HCT116 (cell line): ENCODE results near the gene PCMTD2. TPM values are rescaled to one million over a fixed set of nuclear protein-coding genes. Genes with fewer than 3 reads are reported as not detected.

Experiments
- ATAC-seq: fragments of 200-7000 bp; cut with Tn5 transposase; 2 replicates; pipeline ENCODE4 v1.9.1; 2020; ENCODE audit warnings: mild to moderate bottlenecking, moderate library complexity
- BruUV-seq: library from RNA; stranded (reverse); fragments of 400-500 nt; replicated peaks from 2 replicates; lab custom pipeline; 2021; lab: Mats Ljungman, UMichigan
- CTCF ChIA-PET: fragments of 300-600 bp; sonication (Branson Sonifier 250); formaldehyde crosslinking; loops from one replicate; lab custom pipeline; 2021; ENCODE audit warnings: antibody characterized with exemption; lab: Charles Lee
- POLR2A ChIA-PET: fragments of 300-600, 350-600 bp; sonication (Branson Sonifier 250); formaldehyde crosslinking; loops from one replicate; lab custom pipeline; 2021; ENCODE audit warnings: antibody characterized with exemption; lab: Charles Lee
- RAD21 ChIA-PET, 2 experiments: fragments of 300-600 bp; sonication (Branson Sonifier 250); formaldehyde crosslinking; loops; one replicate each; lab custom pipeline; 2023; ENCODE audit warnings: low total read pairs in 2 of 2; ENCODE audit not compliant: uncharacterized antibody in 2 of 2, unreplicated experiment in 2 of 2, low non-redundant PET in 1 of 2; lab: Charles Lee
- DNase-seq: peaks from one replicate; pipeline ENCODE4 v3.0.0-alpha.2; 2010; ENCODE audit warnings: low read depth, low spot score
- H2AFZ ChIP-seq: fragments of 200-600 bp; shearing (Covaris generic), sonication (generic); 2 replicates; pipeline ENCODE4 v1.6.1; 2017; ENCODE audit warnings: low read depth, mixed run types, mixed read lengths, antibody characterized with exemption, low read length; ENCODE audit not compliant: poor library complexity, severe bottlenecking
- H3K27ac ChIP-seq: 2 replicates; pipeline ENCODE4 v1.5.1; 2012; ENCODE audit warnings: low read depth, low read length
- H3K27me3 ChIP-seq: fragments of 200-600 bp; sonication (generic); 2 replicates; pipeline ENCODE4 v1.6.1; 2016; ENCODE audit warnings: mixed run types, low read length, mixed read lengths; ENCODE audit not compliant: insufficient read depth
- H3K36me3 ChIP-seq, 2 experiments: fragments of 200-500 bp in 1 of 2; fragments of 200-600 bp in 1 of 2; sonication (Bioruptor generic) in 1 of 2; sonication (generic) in 1 of 2; 2 replicates each; pipeline versions ENCODE4 v1.5.1 to v1.6.1; 2014 to 2016; ENCODE audit warnings: low read length in 2 of 2, inconsistent platforms in 1 of 2, mixed read lengths in 1 of 2, mixed run types in 1 of 2; ENCODE audit not compliant: insufficient read depth in 2 of 2, control insufficient read depth in 1 of 2
- H3K4me1 ChIP-seq, 2 experiments: fragments of 200-600 bp in 1 of 2; sonication (generic) in 1 of 2; 2 replicates each; pipeline versions ENCODE4 v1.5.1 to v1.6.1; 2012 to 2017; ENCODE audit warnings: low read length in 2 of 2, inconsistent platforms in 1 of 2, mild to moderate bottlenecking in 1 of 2, mixed read lengths in 1 of 2, mixed run types in 1 of 2, moderate library complexity in 1 of 2; ENCODE audit not compliant: insufficient read depth in 2 of 2, control insufficient read depth in 1 of 2
- H3K4me2 ChIP-seq: fragments of 200-600 bp; sonication (generic); 2 replicates; pipeline ENCODE4 v1.6.1; 2017; ENCODE audit warnings: mixed run types, low read length, mixed read lengths
- H3K4me3 ChIP-seq, 2 experiments: fragments of 200-600 bp in 1 of 2; sonication (generic) in 1 of 2; replicated peaks in 1 of 2; 2 replicates each; pipeline ENCODE4 v1.5.1; 2011 to 2016; ENCODE audit warnings: low read length in 2 of 2, control low read depth in 1 of 2, low read depth in 1 of 2, mild to moderate bottlenecking in 1 of 2, mixed read lengths in 1 of 2, mixed run types in 1 of 2
- H3K79me2 ChIP-seq: fragments of 200-600 bp; sonication (generic); 2 replicates; pipeline ENCODE4 v1.6.1; 2017; ENCODE audit warnings: mild to moderate bottlenecking, mixed run types, low read length, moderate library complexity, mixed read lengths; ENCODE audit not compliant: insufficient read depth
- H3K9ac ChIP-seq: fragments of 200-600 bp; sonication (generic); 2 replicates; pipeline ENCODE4 v1.6.1; 2016; ENCODE audit warnings: low read length, mixed read lengths
- H3K9me2 ChIP-seq: fragments of 200-600 bp; sonication (generic), shearing (Covaris generic); 2 replicates; pipeline ENCODE4 v1.6.1; 2017; ENCODE audit warnings: mixed run types, mild to moderate bottlenecking, moderate library complexity; ENCODE audit not compliant: insufficient read depth
- H3K9me3 ChIP-seq, 2 experiments: fragments of 200-500 bp in 1 of 2; fragments of 200-600 bp in 1 of 2; sonication (Bioruptor generic) in 1 of 2; sonication (generic) in 1 of 2; 2 replicates each; pipeline ENCODE4 v1.6.1; 2014 to 2017; ENCODE audit warnings: low read length in 2 of 2, mixed read lengths in 2 of 2, inconsistent platforms in 1 of 2, low read depth in 1 of 2, mild to moderate bottlenecking in 1 of 2, mixed run types in 1 of 2, moderate library complexity in 1 of 2; ENCODE audit not compliant: control insufficient read depth in 1 of 2, insufficient read depth in 1 of 2
- H4K20me1 ChIP-seq: fragments of 200-600 bp; sonication (generic), shearing (Covaris generic); 2 replicates; pipeline ENCODE4 v1.6.1; 2017; ENCODE audit warnings: mixed run types, mild to moderate bottlenecking, moderate library complexity; ENCODE audit not compliant: insufficient read depth
- ATF3 ChIP-seq: IDR thresholded peaks from 2 replicates; pipeline ENCODE4 v1.6.1; 2012
- ELF1 ChIP-seq: IDR thresholded peaks from 2 replicates; pipeline ENCODE4 v1.6.1; 2012; ENCODE audit warnings: low read depth, borderline replicate concordance
- EZH2phosphoT487 ChIP-seq: fragments of 200-600 bp; IDR thresholded peaks from 2 replicates; pipeline ENCODE4 v1.6.1; 2018; ENCODE audit warnings: antibody characterized with exemption, borderline replicate concordance
- FOSL1 ChIP-seq: IDR thresholded peaks from 2 replicates; pipeline ENCODE4 v1.6.1; 2012; ENCODE audit warnings: low read depth
- POLR2A ChIP-seq: IDR thresholded peaks from 2 replicates; pipeline ENCODE4 v1.7.0; 2011; ENCODE audit warnings: borderline replicate concordance; ENCODE audit not compliant: insufficient read depth, insufficient read length; ENCODE audit errors: extremely low read depth
- POLR2AphosphoS5 ChIP-seq: IDR thresholded peaks from 2 replicates; pipeline ENCODE4 v1.6.1; 2011; ENCODE audit warnings: mild to moderate bottlenecking, low read depth, low read length, moderate library complexity
- SP1 ChIP-seq: IDR thresholded peaks from 2 replicates; pipeline ENCODE4 v1.6.1; 2012; ENCODE audit warnings: low read depth
- intact Hi-C: fragments of 100-400 bp; cut with micrococcal nuclease; formaldehyde crosslinking; loops from 2 replicates; pipeline ENCODE4 v1.10.0; 2022
- total RNA-seq: library from RNA; stranded (reverse); gene quantifications from one replicate; pipeline ENCODE4 v1.2.1, GENCODE V29; 2021; ENCODE audit not compliant: unreplicated experiment

PCMTD2 gene
- total RNA-seq, 1 experiment from 2014 or later = 44.7 TPM

- H3K9me3 ChIP-seq = no peaks in the 10 kb centered on the region
- no peak overlapping the region for H3K9ac ChIP-seq
- H3K4me1 ChIP-seq = no peaks in the 10 kb centered on the region
- no peak overlapping the region for H3K4me2 ChIP-seq
- ChIA-PET CTCF (no interaction called here), POLR2A (no interaction called here), RAD21 (no interaction called here)
- H2AFZ ChIP-seq = no peak overlapping the region
- BruUV-seq = no TSS peak
- DNase-seq = no peak
- TF ChIP-seq ATF3 = no peak
- ATAC-seq = no peak; the same call in 1 of the 2 replicates
- no peaks in the 10 kb centered on the region for H3K9me2 ChIP-seq
- H3K27me3 ChIP-seq = no peaks in the 10 kb centered on the region
- H3K79me2 ChIP-seq = no peaks in the 10 kb centered on the region
- no peaks in the 10 kb centered on the region for H4K20me1 ChIP-seq
- H3K4me3 ChIP-seq = no peak overlapping the region
- intact Hi-C loops = no loop called here
- H3K36me3 ChIP-seq = no peaks in the 10 kb centered on the region
- no peak overlapping the region for H3K27ac ChIP-seq
These were observed 28.6 kb upstream of the PCMTD2 start for GRCh38 chr20:64226686-64227580.

DNA sequence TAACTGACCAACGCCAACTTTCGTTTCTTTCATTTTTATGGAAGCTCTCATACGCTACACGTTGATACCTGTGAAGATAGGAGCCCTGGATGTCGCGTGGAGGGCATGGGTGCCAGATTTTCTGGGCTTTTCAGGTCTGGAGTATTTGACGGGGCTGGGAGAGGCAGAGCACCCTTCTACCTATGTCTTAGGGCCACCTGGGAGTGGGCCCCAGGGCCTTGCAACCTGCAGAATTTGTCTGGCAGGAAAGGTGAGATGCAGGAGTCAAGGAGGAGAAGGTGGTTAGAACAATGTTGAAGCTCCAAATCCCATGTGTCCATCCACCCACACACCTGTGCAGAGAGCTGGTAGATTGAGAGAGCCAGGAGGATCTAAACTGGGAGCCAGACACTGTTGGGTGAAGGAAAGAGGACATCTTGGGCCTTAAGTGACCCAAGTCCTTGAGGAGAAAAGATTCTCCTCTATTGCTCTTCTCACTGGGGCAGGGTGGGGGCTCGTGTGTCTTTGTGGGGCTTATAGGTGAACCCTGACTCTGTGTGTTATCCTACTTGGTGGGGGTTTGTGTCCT is 27.4 kb upstream of the PCMTD2 start:
- CTCF ChIA-PET = no interaction called here
- ATAC-seq = no peak
- no TSS peak for BruUV-seq

More for the DNA sequence above, 27.4 kb upstream of the PCMTD2 start:
- Histone ChIP-seq H3K4me3 (no peak overlapping the region), H4K20me1 (no peaks in the 10 kb centered on the region), H3K9me2 (no peaks in the 10 kb centered on the region), H3K9ac (no peak overlapping the region), H3K4me2 (no peak overlapping the region), H3K9me3 (no peaks in the 10 kb centered on the region), H3K27me3 (no peaks in the 10 kb centered on the region), H3K36me3 (no peaks in the 10 kb centered on the region), H3K27ac (no peak overlapping the region), H3K4me1 (peaks cover 0 to 4% of the 10 kb centered on the region in 2 experiments; a peak in 1 of 4 replicates), H3K79me2 (no peaks in the 10 kb centered on the region), H2AFZ (no peak overlapping the region)
- TF ChIP-seq ELF1 (no peak), POLR2AphosphoS5 (no peak), EZH2phosphoT487 (no peak), SP1 (no peak), POLR2A (no peak), FOSL1 (no peak)
- intact Hi-C loops = no loop called here
- no peak for DNase-seq
- ChIA-PET POLR2A (no interaction called here), RAD21 (no interaction called here)
